ENCODE measurements around the gene INPP5A. TPM values are rescaled to one million over a fixed set of nuclear protein-coding genes. Genes with fewer than 3 reads are reported as not detected.

The INPP5A gene
- total RNA-seq, 1 experiment from 2014 or later: 12.3 TPM

DNA sequence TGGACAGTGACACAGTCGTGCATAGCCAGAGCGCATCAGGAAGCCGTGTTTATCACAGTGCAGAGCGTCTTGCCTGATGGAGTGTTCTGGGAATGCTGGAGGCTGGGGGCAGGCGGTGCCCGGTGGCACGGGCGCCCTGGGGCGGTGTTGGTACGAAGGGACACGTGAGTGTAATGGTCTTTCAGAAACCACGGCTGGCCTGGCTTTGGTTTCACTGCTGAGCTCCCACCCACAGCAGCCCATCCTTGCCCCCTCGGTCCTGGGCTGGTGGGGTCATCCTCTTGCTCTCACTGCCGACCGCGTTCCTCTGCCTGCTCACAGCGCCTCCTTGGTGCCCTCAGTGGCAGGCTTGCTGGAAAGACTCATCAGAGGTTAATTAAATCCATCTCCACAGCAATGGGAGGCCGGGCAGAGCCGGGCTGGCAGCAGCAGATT, 197.8 kb downstream of the INPP5A start (continued):
- TF ChIP-seq, protein P1, sequence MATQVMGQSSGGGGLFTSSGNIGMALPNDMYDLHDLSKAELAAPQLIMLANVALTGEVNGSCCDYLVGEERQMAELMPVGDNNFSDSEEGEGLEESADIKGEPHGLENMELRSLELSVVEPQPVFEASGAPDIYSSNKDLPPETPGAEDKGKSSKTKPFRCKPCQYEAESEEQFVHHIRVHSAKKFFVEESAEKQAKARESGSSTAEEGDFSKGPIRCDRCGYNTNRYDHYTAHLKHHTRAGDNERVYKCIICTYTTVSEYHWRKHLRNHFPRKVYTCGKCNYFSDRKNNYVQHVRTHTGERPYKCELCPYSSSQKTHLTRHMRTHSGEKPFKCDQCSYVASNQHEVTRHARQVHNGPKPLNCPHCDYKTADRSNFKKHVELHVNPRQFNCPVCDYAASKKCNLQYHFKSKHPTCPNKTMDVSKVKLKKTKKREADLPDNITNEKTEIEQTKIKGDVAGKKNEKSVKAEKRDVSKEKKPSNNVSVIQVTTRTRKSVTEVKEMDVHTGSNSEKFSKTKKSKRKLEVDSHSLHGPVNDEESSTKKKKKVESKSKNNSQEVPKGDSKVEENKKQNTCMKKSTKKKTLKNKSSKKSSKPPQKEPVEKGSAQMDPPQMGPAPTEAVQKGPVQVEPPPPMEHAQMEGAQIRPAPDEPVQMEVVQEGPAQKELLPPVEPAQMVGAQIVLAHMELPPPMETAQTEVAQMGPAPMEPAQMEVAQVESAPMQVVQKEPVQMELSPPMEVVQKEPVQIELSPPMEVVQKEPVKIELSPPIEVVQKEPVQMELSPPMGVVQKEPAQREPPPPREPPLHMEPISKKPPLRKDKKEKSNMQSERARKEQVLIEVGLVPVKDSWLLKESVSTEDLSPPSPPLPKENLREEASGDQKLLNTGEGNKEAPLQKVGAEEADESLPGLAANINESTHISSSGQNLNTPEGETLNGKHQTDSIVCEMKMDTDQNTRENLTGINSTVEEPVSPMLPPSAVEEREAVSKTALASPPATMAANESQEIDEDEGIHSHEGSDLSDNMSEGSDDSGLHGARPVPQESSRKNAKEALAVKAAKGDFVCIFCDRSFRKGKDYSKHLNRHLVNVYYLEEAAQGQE (IDR thresholded peaks at IDR 0.05; ENCODE audit: low read depth): no peak
- no peak for TF ChIP-seq ZFX (IDR thresholded peaks at IDR 0.05)

- Histone ChIP-seq H3K9ac (ENCODE audit: low read length) (no peak overlapping the region), H3K27ac (ENCODE audit: low read depth, low read length) (no peak overlapping the region), H3K36me3 (ENCODE audit: control insufficient read depth in 1 of 2, insufficient read depth in 2 of 2, low read length in 2 of 2) (no peaks in the 10 kb centered on the region), H3K9me3 (ENCODE audit: control insufficient read depth in 1 of 2, insufficient read depth in 1 of 2, low read depth in 1 of 2, low read length in 2 of 2) (no peaks in the 10 kb centered on the region), H4K20me1 (ENCODE audit: insufficient read depth) (no peaks in the 10 kb centered on the region), H3K27me3 (ENCODE audit: insufficient read depth, low read length) (no peaks in the 10 kb centered on the region), H3K4me3 (replicated peaks in 1 of 2; ENCODE audit: low read depth in 1 of 2, low read length in 2 of 2) (no peak overlapping the region), H3K79me2 (ENCODE audit: insufficient read depth, low read length) (no peaks in the 10 kb centered on the region), H3K4me2 (ENCODE audit: low read length) (no peak overlapping the region), H3K4me1 (ENCODE audit: control insufficient read depth in 1 of 2, insufficient read depth in 2 of 2, low read length in 2 of 2) (no peaks in the 10 kb centered on the region), H3K9me2 (ENCODE audit: insufficient read depth) (no peaks in the 10 kb centered on the region), H2AFZ (ENCODE audit: low read depth, low read length, poor library complexity, severe bottlenecking) (no peak overlapping the region)
- intact Hi-C loops (cut with micrococcal nuclease): no loop called here
- TF ChIP-seq EGR1 (IDR thresholded peaks at IDR 0.05; ENCODE audit: low read depth): no peak
- no peak for TF ChIP-seq POLR2A (IDR thresholded peaks at IDR 0.05; ENCODE audit: borderline replicate concordance, extremely low read depth, insufficient read depth, insufficient read length)
- TF ChIP-seq SRF (IDR thresholded peaks at IDR 0.05; ENCODE audit: low read depth): no peak
- TF ChIP-seq POLR2AphosphoS5 (IDR thresholded peaks at IDR 0.05; ENCODE audit: low read depth, low read length): no peak
- TF ChIP-seq SP1 (IDR thresholded peaks at IDR 0.05; ENCODE audit: low read depth): no peak
- TF ChIP-seq FOSL1 (IDR thresholded peaks at IDR 0.05; ENCODE audit: low read depth): no peak
- no TSS peak for BruUV-seq (replicated peaks)
- ChIA-PET POLR2A (no interaction called here), RAD21 (ENCODE audit: low non-redundant PET in 1 of 2, low total read pairs in 2 of 2, uncharacterized antibody in 2 of 2, unreplicated experiment in 2 of 2) (no interaction called here), CTCF (no interaction called here)
- ATAC-seq (no peak), DNase-seq (ENCODE audit: low read depth, low spot score) (no peak)
Measured at GRCh38 chr10:132735923-132736391, 198.4 kb downstream of the INPP5A start.
